ENCODE measurements around the gene CHGA. TPM values are rescaled to one million over a fixed set of nuclear protein-coding genes. Genes with fewer than 3 reads are reported as not detected.
A peak's percentile ranks its signal among the peaks of the same experiment; 100 is the strongest.

Gene CHGA
- total and polyA plus RNA-seq, 4 donors: 25.3 to 143 (median 87.3) TPM

GRCh38 chr14:92935446-92935845, 12.5 kb downstream of the CHGA start:
- Histone ChIP-seq H3K4me3 (ENCODE audit: low read depth, low read length) (no peak overlapping the region), H3K27ac (ENCODE audit: low read depth, low read length) (no peak overlapping the region), H3K9me3 (ENCODE audit: control insufficient read depth, insufficient read depth, low read length) (no peaks in the 10 kb centered on the region), H3K27me3 (ENCODE audit: control insufficient read depth, insufficient read depth, low read length) (no peaks in the 10 kb centered on the region), H3K4me1 (ENCODE audit: control insufficient read depth, insufficient read depth, low read length) (peaks cover 12% of the 10 kb centered on the region), H3K36me3 (ENCODE audit: control insufficient read depth, insufficient read depth, low read length) (peaks cover 80% of the 10 kb centered on the region)
- 89% methylated on average over 11 of the region's 11 CpGs for WGBS (ENCODE audit: insufficient coverage)
- DNase-seq (ENCODE audit: low read depth in 4 of 6, low spot score in 6 of 6): no peak

DNA sequence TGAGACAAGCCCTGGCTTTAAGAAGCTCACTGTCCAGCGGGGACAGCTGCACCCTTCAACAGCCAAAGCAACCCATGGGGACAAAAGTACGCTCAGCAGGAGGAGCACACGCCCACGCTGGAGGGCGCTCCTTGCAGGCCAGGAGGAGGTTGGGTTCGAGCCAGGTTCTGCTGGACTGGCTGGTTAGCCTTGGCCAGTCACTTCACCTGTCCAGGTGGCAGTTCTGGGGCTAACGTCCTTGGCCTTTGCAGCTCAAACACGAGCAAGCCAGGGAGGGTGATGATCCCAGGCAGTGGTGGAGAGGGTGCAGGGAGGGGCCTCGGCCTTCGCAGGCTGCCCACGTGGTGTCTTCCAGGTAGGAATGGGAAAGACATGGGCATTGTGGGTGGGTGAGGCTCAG, 13.1 kb downstream of the CHGA start:
- Histone ChIP-seq H3K9me3 (ENCODE audit: control insufficient read depth, insufficient read depth, low read length) (no peaks in the 10 kb centered on the region), H3K4me1 (ENCODE audit: control insufficient read depth, insufficient read depth, low read length) (peaks cover 12% of the 10 kb centered on the region), H3K27ac (ENCODE audit: low read depth, low read length) (no peak overlapping the region), H3K27me3 (ENCODE audit: control insufficient read depth, insufficient read depth, low read length) (no peaks in the 10 kb centered on the region), H3K36me3 (ENCODE audit: control insufficient read depth, insufficient read depth, low read length) (peaks cover 85% of the 10 kb centered on the region), H3K4me3 (ENCODE audit: low read depth, low read length) (no peak overlapping the region)
- no peak for DNase-seq (ENCODE audit: low read depth in 4 of 6, low spot score in 6 of 6)
- WGBS (ENCODE audit: insufficient coverage): 97% methylated on average over 11 of the region's 11 CpGs

DNA sequence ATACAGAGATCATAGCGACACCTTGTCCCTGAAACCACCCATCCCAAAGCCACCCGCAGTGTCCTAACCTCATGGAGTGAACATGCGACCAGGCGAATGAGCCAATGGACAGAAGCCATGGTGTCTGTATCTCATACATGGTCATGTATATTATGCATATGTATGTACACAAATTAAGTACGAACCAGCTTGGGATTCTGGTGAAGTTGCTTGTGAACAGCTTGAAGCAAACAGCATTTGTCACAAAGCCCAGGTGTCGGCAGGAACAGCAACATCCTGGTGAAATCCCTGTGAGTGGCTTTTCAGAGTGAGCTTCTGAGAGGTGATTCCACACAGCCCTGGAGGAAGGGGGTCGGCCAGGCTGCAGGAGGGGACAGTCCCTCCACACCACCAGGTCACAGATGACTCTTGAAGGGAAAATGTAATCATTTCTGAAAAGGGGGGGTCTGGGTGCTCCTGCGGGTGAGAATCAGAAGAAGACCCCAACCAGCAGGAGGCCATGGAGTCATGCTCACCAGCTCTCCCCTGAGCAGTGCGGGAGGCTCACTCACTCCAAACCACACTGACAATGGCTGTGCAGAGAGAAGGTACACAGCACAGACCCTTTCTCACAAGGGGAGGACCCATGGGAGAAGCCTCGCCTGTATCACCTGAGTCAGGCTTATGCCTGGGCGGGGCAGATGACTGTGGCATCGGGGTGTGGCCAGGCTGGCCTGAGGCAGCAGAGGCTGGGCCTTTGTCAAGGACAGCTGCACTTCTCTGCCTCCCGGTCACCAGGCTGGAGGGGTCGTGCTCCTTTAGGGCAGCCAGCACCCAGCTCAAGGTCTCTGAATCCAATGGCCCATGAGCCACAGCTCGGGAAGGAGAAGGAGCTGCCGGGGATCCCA, 14.3 kb downstream of the CHGA start:
- H3K27ac ChIP-seq (ENCODE audit: low read depth, low read length): no peak overlapping the region
- no peaks in the 10 kb centered on the region for H3K27me3 ChIP-seq (ENCODE audit: control insufficient read depth, insufficient read depth, low read length)
- H3K36me3 ChIP-seq (ENCODE audit: control insufficient read depth, insufficient read depth, low read length): peaks cover 86% of the 10 kb centered on the region
- peak in 1 of 6 donors; percentile 69 for DNase-seq (ENCODE audit: low read depth in 4 of 6, low spot score in 6 of 6)
- no peaks in the 10 kb centered on the region for H3K9me3 ChIP-seq (ENCODE audit: control insufficient read depth, insufficient read depth, low read length)
- 89% methylated on average over 11 of the region's 16 CpGs for WGBS (ENCODE audit: insufficient coverage)
- no peak overlapping the region for H3K4me3 ChIP-seq (ENCODE audit: low read depth, low read length)
- H3K4me1 ChIP-seq (ENCODE audit: control insufficient read depth, insufficient read depth, low read length): peaks cover 12% of the 10 kb centered on the region

- peak in 1 of 6 donors; percentile 54 for DNase-seq (ENCODE audit: low read depth in 4 of 6, low spot score in 6 of 6)
- 72% methylated on average over 9 of the region's 9 CpGs for WGBS (ENCODE audit: insufficient coverage)
- peaks cover 86% of the 10 kb centered on the region for H3K36me3 ChIP-seq (ENCODE audit: control insufficient read depth, insufficient read depth, low read length)
- H3K4me3 ChIP-seq (ENCODE audit: low read depth, low read length): no peak overlapping the region
- H3K27ac ChIP-seq (ENCODE audit: low read depth, low read length): no peak overlapping the region
- H3K9me3 ChIP-seq (ENCODE audit: control insufficient read depth, insufficient read depth, low read length): no peaks in the 10 kb centered on the region
- no peaks in the 10 kb centered on the region for H3K27me3 ChIP-seq (ENCODE audit: control insufficient read depth, insufficient read depth, low read length)
- H3K4me1 ChIP-seq (ENCODE audit: control insufficient read depth, insufficient read depth, low read length): peaks cover 12% of the 10 kb centered on the region
These were observed 15.4 kb downstream of the CHGA start for GRCh38 chr14:92938235-92938875.

DNA sequence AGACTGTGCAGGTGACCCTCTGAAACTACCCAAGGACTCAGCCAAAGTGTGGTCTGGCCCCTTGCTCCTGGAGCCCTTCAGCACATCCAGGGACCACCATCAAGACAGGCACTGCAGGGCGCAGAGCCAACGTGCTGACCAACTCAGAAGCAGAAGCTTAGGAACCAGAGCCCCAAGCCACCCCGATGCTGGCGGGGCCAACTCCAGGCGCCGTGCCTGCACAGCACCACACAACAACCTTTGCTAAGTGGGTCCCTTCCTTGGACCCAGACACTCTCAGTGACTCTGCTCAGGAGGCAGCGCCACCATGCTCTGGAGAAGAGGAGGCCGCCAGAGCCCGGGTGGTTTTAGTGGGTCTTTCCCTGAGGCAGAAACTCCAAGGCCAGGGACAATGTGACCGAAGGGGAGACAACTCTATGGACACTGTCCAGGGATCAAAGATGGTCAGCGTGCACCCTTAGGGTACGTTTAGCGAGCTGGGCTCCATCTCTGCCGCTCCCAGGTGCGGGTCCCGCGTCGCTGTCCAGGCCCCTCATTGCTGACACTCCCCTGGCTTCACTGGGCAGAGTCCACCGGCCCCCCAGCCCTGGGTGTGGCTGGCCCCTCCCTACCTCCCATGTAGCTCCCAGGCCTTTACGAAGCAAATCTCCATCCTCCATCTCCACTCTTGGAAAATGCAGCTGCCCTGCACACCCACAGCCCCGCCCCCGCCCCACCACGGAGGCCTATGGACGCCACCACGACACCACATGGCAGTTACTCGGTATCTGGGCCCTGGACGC, 16.1 kb downstream of the CHGA start:
- DNase-seq (ENCODE audit: low read depth in 4 of 6, low spot score in 6 of 6): no peak
- Histone ChIP-seq H3K4me3 (ENCODE audit: low read depth, low read length) (no peak overlapping the region), H3K36me3 (ENCODE audit: control insufficient read depth, insufficient read depth, low read length) (peaks cover 86% of the 10 kb centered on the region), H3K9me3 (ENCODE audit: control insufficient read depth, insufficient read depth, low read length) (no peaks in the 10 kb centered on the region), H3K27ac (ENCODE audit: low read depth, low read length) (no peak overlapping the region), H3K27me3 (ENCODE audit: control insufficient read depth, insufficient read depth, low read length) (no peaks in the 10 kb centered on the region), H3K4me1 (ENCODE audit: control insufficient read depth, insufficient read depth, low read length) (peaks cover 12% of the 10 kb centered on the region)
- WGBS (ENCODE audit: insufficient coverage): 92% methylated on average over 22 of the region's 27 CpGs

DNA sequence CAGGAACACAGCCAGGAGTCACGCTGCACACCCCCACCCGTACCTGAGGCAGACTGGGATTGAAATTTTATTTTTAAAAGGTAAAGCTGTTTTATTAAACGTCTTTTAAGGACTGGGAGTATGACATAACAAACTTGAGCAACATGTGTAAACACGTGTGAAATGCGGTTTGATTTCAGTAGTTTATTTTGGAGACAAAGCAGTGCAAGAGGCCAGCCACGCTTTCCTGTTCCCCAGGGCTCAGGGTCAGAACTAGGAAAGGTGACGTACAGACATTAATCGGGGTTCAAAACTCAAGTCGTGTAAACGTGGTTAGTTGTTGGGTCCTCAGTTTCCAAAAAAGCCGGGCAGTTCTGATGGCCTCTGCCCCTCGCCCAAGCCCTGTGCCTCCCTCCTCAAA, 16.7 kb downstream of the CHGA start:
- H3K27me3 ChIP-seq (ENCODE audit: control insufficient read depth, insufficient read depth, low read length): no peaks in the 10 kb centered on the region
- no peak overlapping the region for H3K4me3 ChIP-seq (ENCODE audit: low read depth, low read length)
- H3K27ac ChIP-seq (ENCODE audit: low read depth, low read length): no peak overlapping the region
- peaks cover 12% of the 10 kb centered on the region for H3K4me1 ChIP-seq (ENCODE audit: control insufficient read depth, insufficient read depth, low read length)
- H3K36me3 ChIP-seq (ENCODE audit: control insufficient read depth, insufficient read depth, low read length): peaks cover 86% of the 10 kb centered on the region
- 96% methylated on average over 12 of the region's 12 CpGs for WGBS (ENCODE audit: insufficient coverage)
- H3K9me3 ChIP-seq (ENCODE audit: control insufficient read depth, insufficient read depth, low read length): no peaks in the 10 kb centered on the region
- no peak for DNase-seq (ENCODE audit: low read depth in 4 of 6, low spot score in 6 of 6)

- Histone ChIP-seq H3K4me1 (ENCODE audit: control insufficient read depth, insufficient read depth, low read length) (peaks cover 18% of the 10 kb centered on the region), H3K9me3 (ENCODE audit: control insufficient read depth, insufficient read depth, low read length) (no peaks in the 10 kb centered on the region), H3K36me3 (ENCODE audit: control insufficient read depth, insufficient read depth, low read length) (peaks cover 89% of the 10 kb centered on the region), H3K4me3 (ENCODE audit: low read depth, low read length) (no peak overlapping the region), H3K27me3 (ENCODE audit: control insufficient read depth, insufficient read depth, low read length) (no peaks in the 10 kb centered on the region), H3K27ac (ENCODE audit: low read depth, low read length) (no peak overlapping the region)
- WGBS (ENCODE audit: insufficient coverage): 91% methylated on average over 10 of the region's 11 CpGs
- no peak for DNase-seq (ENCODE audit: low read depth in 4 of 6, low spot score in 6 of 6)
These were observed 17.6 kb downstream of the CHGA start for GRCh38 chr14:92940543-92940942.

GRCh38 chr14:92941531-92941930, 18.6 kb downstream of the CHGA start:
- Histone ChIP-seq H3K9me3 (ENCODE audit: control insufficient read depth, insufficient read depth, low read length) (no peaks in the 10 kb centered on the region), H3K27ac (ENCODE audit: low read depth, low read length) (no peak overlapping the region), H3K27me3 (ENCODE audit: control insufficient read depth, insufficient read depth, low read length) (no peaks in the 10 kb centered on the region), H3K4me1 (ENCODE audit: control insufficient read depth, insufficient read depth, low read length) (peaks cover 25% of the 10 kb centered on the region), H3K36me3 (ENCODE audit: control insufficient read depth, insufficient read depth, low read length) (peaks cover 91% of the 10 kb centered on the region), H3K4me3 (ENCODE audit: low read depth, low read length) (no peak overlapping the region)
- WGBS (ENCODE audit: insufficient coverage): 96% methylated on average over 30 of the region's 30 CpGs
- DNase-seq (ENCODE audit: low read depth in 4 of 6, low spot score in 6 of 6): no peak

- H3K27ac ChIP-seq (ENCODE audit: low read depth, low read length): no peak overlapping the region
- no peaks in the 10 kb centered on the region for H3K27me3 ChIP-seq (ENCODE audit: control insufficient read depth, insufficient read depth, low read length)
- DNase-seq (ENCODE audit: low read depth in 4 of 6, low spot score in 6 of 6): no peak
- peaks cover 29% of the 10 kb centered on the region for H3K4me1 ChIP-seq (ENCODE audit: control insufficient read depth, insufficient read depth, low read length)
- peaks cover 97% of the 10 kb centered on the region for H3K36me3 ChIP-seq (ENCODE audit: control insufficient read depth, insufficient read depth, low read length)
- no peak overlapping the region for H3K4me3 ChIP-seq (ENCODE audit: low read depth, low read length)
- WGBS (ENCODE audit: insufficient coverage): 90% methylated on average over 3 of the region's 5 CpGs
- H3K9me3 ChIP-seq (ENCODE audit: control insufficient read depth, insufficient read depth, low read length): no peaks in the 10 kb centered on the region
These were observed 19.2 kb downstream of the CHGA start for GRCh38 chr14:92942136-92942535.
